T-helper 1 cell treated with Interleukin-12 subunit alpha and Interleukin-12 subunit beta and Interleukin-4 antibody, amounts not matched to agents 30 μg/mL and 1 μg/mL, for 36 hours (primary cell): ENCODE data around the gene NUP98.
"Not testable (repeated sequence)": the region's sequence is repeated elsewhere in the genome, so short reads cannot be mapped to it uniquely, and the experiment has no call there.

Experiments
- H3K27ac Mint-ChIP-seq: one replicate; pipeline ENCODE4 v1.8.0; 2021; ENCODE audit warnings: mild to moderate bottlenecking, mixed read lengths
- H3K27me3 Mint-ChIP-seq: one replicate; pipeline ENCODE4 v1.8.0; 2021; ENCODE audit warnings: low read depth, mixed read lengths
- H3K36me3 Mint-ChIP-seq: one replicate; pipeline ENCODE4 v1.8.0; 2021; ENCODE audit warnings: low read depth, mixed read lengths
- H3K4me1 Mint-ChIP-seq: one replicate; pipeline ENCODE4 v1.8.0; 2021; ENCODE audit warnings: low read depth, mixed read lengths
- H3K4me3 Mint-ChIP-seq: one replicate; pipeline ENCODE4 v1.8.0; 2021; ENCODE audit warnings: mild to moderate bottlenecking, moderate library complexity, mixed read lengths
- H3K9me3 Mint-ChIP-seq: one replicate; pipeline ENCODE4 v1.8.0; 2021; ENCODE audit warnings: mixed read lengths

The NUP98 gene

GRCh38 chr11:3796801-3797328 lies 489 bp downstream of the NUP98 start:
- no peaks in the 10 kb centered on the region for H3K27me3 Mint-ChIP-seq
- H3K4me3 Mint-ChIP-seq: peak overlapping the region; percentile 97
- H3K9me3 Mint-ChIP-seq: no peaks in the 10 kb centered on the region
- H3K36me3 Mint-ChIP-seq: peaks cover 16% of the 10 kb centered on the region
- H3K27ac Mint-ChIP-seq: peak overlapping the region; percentile 98
- H3K4me1 Mint-ChIP-seq: peaks cover 31% of the 10 kb centered on the region

- peak overlapping the region; percentile 98 for H3K27ac Mint-ChIP-seq
- peaks cover 31% of the 10 kb centered on the region for H3K4me1 Mint-ChIP-seq
- no peaks in the 10 kb centered on the region for H3K27me3 Mint-ChIP-seq
- peak overlapping the region; percentile 97 for H3K4me3 Mint-ChIP-seq
- H3K36me3 Mint-ChIP-seq: peaks cover 16% of the 10 kb centered on the region
- no peaks in the 10 kb centered on the region for H3K9me3 Mint-ChIP-seq
These were observed 1.0 kb downstream of the NUP98 start for GRCh38 chr11:3796346-3796745.

GRCh38 chr11:3796002-3796311 lies 1.4 kb downstream of the NUP98 start:
- Mint-ChIP-seq H3K4me3 (peak overlapping the region; percentile 97), H3K4me1 (peaks cover 31% of the 10 kb centered on the region)

GRCh38 chr11:3795131-3796001 lies 2.0 kb downstream of the NUP98 start:
- peak overlapping the region; percentile 98 for H3K27ac Mint-ChIP-seq
- H3K36me3 Mint-ChIP-seq: peaks cover 16% of the 10 kb centered on the region
- H3K9me3 Mint-ChIP-seq: no peaks in the 10 kb centered on the region
- peaks cover 33% of the 10 kb centered on the region for H3K4me1 Mint-ChIP-seq
- no peaks in the 10 kb centered on the region for H3K27me3 Mint-ChIP-seq
- H3K4me3 Mint-ChIP-seq: peak overlapping the region; percentile 97

More at GRCh38 chr11:3796002-3796311, 1.4 kb downstream of the NUP98 start:
- peak overlapping the region; percentile 98 for H3K27ac Mint-ChIP-seq
- no peaks in the 10 kb centered on the region for H3K27me3 Mint-ChIP-seq
- no peaks in the 10 kb centered on the region for H3K9me3 Mint-ChIP-seq
- H3K36me3 Mint-ChIP-seq: peaks cover 16% of the 10 kb centered on the region

- Mint-ChIP-seq H3K4me1 (peaks cover 38% of the 10 kb centered on the region), H3K27ac (peak overlapping the region; percentile 14), H3K36me3 (peaks cover 19% of the 10 kb centered on the region)
- not testable (repeated sequence) for H3K9me3 Mint-ChIP-seq, H3K27me3 Mint-ChIP-seq, H3K4me3 Mint-ChIP-seq
These were observed 3.0 kb downstream of the NUP98 start for GRCh38 chr11:3794387-3794786.

- H3K4me1 Mint-ChIP-seq: peaks cover 52% of the 10 kb centered on the region
These were observed 10.4 kb downstream of the NUP98 start for GRCh38 chr11:3786781-3787428.

DNA sequence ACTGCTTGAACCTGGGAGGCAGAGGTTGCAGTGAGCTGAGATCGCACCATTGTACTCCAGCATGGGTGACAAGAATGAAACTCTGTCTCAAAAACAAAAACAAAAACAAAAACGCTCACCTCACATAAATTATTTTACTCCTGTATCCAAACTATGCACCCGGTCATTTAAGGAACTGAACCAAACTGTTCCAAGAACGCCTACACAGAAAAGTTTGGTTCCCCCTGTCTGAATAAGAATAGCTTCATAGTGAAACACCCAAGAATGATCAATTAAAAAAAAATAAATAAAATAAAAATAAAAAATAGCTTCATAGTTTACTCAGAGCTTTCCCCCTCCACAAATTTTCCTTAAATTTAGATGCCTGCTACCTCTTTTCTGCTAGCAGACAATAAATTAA lies 13.7 kb downstream of the NUP98 start:
- peak overlapping the region; percentile 95 for H3K27ac Mint-ChIP-seq

More at GRCh38 chr11:3786781-3787428, 10.4 kb downstream of the NUP98 start:
- Mint-ChIP-seq H3K27me3 (no peaks in the 10 kb centered on the region), H3K27ac (peak overlapping the region; percentile 72), H3K36me3 (peaks cover 26% of the 10 kb centered on the region), H3K4me3 (peak overlapping the region; percentile 40), H3K9me3 (no peaks in the 10 kb centered on the region)

GRCh38 chr11:3782963-3783362 lies 14.4 kb downstream of the NUP98 start:
- Mint-ChIP-seq H3K9me3 (no peaks in the 10 kb centered on the region), H3K36me3 (peaks cover 35% of the 10 kb centered on the region), H3K4me1 (peaks cover 45% of the 10 kb centered on the region), H3K27me3 (no peaks in the 10 kb centered on the region), H3K4me3 (peak overlapping the region; percentile 28), H3K27ac (peak overlapping the region; percentile 52)

More for the DNA sequence above, 13.7 kb downstream of the NUP98 start:
- Mint-ChIP-seq H3K36me3 (peaks cover 32% of the 10 kb centered on the region), H3K9me3 (no peaks in the 10 kb centered on the region), H3K27me3 (no peaks in the 10 kb centered on the region), H3K4me3 (no peak overlapping the region), H3K4me1 (peaks cover 45% of the 10 kb centered on the region)

DNA sequence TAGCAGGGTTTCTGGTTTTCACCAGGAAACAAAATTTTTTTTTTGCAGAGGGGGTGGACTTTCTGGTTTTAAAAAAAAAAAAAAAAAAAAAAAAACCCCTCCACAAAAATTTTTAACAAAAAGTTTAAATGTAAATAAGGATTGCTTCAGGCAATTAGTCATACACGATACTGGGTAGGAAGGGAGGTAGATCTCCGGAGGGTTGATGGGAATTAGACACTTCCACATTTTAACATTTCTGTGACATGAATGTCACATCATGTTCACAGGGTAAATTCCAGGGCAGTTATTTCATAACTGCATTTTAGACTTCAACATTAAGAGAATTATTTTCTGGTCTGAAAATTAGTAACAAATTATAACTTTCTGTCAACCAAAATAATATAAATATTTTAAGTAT lies 15.9 kb downstream of the NUP98 start:
- peaks cover 35% of the 10 kb centered on the region for H3K36me3 Mint-ChIP-seq
- no peaks in the 10 kb centered on the region for H3K9me3 Mint-ChIP-seq
- no peak overlapping the region for H3K4me3 Mint-ChIP-seq
- no peaks in the 10 kb centered on the region for H3K27me3 Mint-ChIP-seq
- peaks cover 32% of the 10 kb centered on the region for H3K4me1 Mint-ChIP-seq
- H3K27ac Mint-ChIP-seq: peak overlapping the region; percentile 18

DNA sequence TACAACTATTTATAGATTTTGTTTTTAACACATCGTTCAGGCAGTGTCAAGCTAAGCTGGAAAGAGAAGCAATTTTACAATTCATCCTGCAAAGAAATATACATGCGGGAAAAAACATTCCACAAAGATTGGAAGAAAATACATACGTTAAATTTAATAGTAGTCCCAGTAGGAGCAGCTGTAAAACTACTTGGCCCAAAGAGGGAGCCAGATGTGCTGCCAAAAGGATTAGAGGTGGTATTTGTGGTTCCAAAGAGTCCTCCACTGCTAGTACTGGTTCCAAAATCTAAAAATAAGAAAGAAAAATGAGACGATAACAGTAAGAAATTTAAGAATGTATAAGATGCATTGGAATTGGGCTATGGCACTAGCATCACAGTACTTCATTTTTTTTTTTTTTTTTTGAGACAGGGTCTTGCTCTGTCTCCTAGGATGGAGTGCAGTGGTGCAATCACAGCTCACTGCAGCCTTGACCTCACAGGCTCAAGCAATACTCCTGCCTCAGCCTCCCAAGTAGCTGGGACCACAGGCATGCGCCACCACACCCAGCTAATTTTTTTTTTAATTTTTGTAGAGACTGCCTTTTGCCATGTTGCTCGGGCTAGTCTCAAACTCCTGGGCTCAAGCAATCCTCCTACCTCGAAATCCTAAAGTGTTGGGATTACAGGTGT lies 21.5 kb downstream of the NUP98 start:
- Mint-ChIP-seq H3K4me1 (peaks cover 4% of the 10 kb centered on the region), H3K9me3 (no peaks in the 10 kb centered on the region), H3K36me3 (peaks cover 48% of the 10 kb centered on the region), H3K27ac (no peak overlapping the region), H3K27me3 (no peaks in the 10 kb centered on the region), H3K4me3 (no peak overlapping the region)

DNA sequence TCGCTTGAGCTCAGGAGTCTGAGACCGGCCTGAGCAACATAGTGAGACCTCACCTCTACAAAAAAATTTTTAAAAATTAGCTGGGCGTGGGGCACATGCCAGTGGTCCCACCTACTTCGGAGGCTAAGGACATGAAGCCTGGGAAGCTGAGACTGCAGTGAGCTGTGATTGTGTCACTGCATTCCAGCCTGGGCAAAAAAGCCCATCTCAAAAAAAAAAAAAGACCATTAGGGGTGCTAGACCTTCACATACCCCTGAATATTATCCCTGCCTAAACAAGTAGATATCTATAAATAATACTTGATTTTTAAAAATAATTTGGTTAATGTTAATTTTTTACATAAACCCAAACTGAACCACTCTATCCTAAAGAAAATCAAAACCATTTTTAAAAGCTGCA lies 24.2 kb downstream of the NUP98 start:
- H3K9me3 Mint-ChIP-seq: no peaks in the 10 kb centered on the region
- no peak overlapping the region for H3K4me3 Mint-ChIP-seq
- peaks cover 3% of the 10 kb centered on the region for H3K4me1 Mint-ChIP-seq
- H3K27ac Mint-ChIP-seq: no peak overlapping the region
- H3K36me3 Mint-ChIP-seq: peaks cover 51% of the 10 kb centered on the region
- H3K27me3 Mint-ChIP-seq: no peaks in the 10 kb centered on the region

DNA sequence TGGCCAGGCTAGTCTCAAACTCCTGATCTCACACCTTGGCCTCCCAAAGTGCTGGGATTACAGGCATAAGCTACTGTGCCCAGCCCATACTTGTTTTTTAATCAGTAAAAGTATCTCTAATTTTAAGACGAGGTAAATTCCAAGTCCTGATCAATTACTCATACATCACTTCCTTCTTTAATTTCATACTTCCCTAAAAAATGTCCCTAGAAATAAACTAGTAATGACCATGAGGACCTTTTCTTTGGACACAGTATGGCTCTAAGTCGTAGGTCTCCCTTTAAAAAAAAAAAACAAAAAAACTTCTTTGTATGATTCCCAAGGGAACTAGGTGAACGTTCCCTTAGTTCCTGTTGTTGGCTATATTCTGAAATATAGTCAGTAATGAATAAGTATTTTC lies 29.8 kb downstream of the NUP98 start:
- peaks cover 49% of the 10 kb centered on the region for H3K36me3 Mint-ChIP-seq
- no peak overlapping the region for H3K4me3 Mint-ChIP-seq
- H3K9me3 Mint-ChIP-seq: no peaks in the 10 kb centered on the region
- peaks cover 3% of the 10 kb centered on the region for H3K4me1 Mint-ChIP-seq
- H3K27ac Mint-ChIP-seq: no peak overlapping the region
- no peaks in the 10 kb centered on the region for H3K27me3 Mint-ChIP-seq

DNA sequence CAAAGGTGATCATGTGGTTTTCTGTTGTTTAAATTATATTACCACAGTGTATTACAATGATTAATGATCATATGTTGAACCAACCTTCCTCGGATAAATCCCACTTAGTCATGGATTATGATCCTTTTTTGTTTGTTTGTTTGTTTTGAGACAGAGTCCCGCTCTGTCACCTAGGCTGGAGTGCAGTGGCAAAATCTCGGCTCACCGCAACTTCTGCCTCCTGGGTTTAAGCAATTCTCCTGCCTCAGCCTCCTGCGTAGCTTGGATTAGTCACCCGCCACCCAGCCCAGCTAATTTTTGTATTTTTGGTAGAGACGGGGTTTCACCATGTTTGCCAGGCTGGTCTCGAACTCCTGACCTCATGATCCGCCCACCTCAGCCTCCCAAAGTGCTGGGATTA lies 30.5 kb downstream of the NUP98 start:
- not testable (repeated sequence) for H3K27ac Mint-ChIP-seq, H3K27me3 Mint-ChIP-seq, H3K4me1 Mint-ChIP-seq, H3K4me3 Mint-ChIP-seq, H3K9me3 Mint-ChIP-seq
- peaks cover 51% of the 10 kb centered on the region for H3K36me3 Mint-ChIP-seq

DNA sequence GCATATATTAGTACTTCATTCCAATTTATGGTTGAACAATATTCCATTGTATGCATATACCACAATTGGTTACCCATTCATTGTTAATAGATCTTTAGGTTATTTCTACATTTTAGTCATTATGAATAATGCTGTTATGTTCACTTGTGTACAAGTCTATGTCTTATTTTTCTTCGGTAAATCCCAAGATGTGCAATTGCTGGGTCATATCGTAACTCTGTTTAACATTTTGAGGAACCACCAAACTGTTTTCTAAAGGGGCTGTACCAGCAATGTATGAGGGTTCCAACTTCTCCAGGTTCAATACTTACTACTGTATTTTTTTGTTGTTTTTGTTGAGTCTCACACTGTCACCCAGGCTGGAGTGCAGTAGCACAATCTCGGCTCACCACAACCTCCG lies 33.1 kb downstream of the NUP98 start:
- H3K27me3 Mint-ChIP-seq: no peaks in the 10 kb centered on the region
- no peaks in the 10 kb centered on the region for H3K9me3 Mint-ChIP-seq
- no peak overlapping the region for H3K27ac Mint-ChIP-seq
- H3K4me1 Mint-ChIP-seq: peaks cover 11% of the 10 kb centered on the region
- peaks cover 51% of the 10 kb centered on the region for H3K36me3 Mint-ChIP-seq
- no peak overlapping the region for H3K4me3 Mint-ChIP-seq
